ENCODE measurements around the gene C2orf76. TPM values are rescaled to one million over a fixed set of nuclear protein-coding genes. Genes with fewer than 3 reads are reported as not detected.

The C2orf76 gene
- total RNA-seq, 1 experiment from 2014 or later: 5.7 TPM

DNA sequence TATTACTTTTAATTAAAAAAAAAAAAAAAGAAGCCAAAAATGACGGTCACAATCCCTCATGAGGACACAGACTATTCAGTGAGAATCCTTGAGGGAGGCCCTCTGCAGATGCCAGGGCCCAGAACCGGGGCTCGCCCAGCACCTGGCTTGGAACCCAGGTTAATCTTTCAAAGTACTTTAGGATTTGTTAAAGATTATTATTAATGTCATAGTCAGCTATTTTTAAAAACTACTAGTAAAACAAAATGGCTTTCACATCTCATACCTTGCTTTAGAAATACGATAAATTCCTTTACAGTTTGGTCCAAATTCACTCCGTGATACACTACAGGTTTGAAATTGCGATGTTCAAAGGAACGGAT is 27.1 kb downstream of the C2orf76 start:
- Histone ChIP-seq H3K27me3 (ENCODE audit: insufficient read depth, low read length) (no peaks in the 10 kb centered on the region), H2BK120ac (ENCODE audit: low read depth, low read length, poor library complexity, severe bottlenecking) (no peak overlapping the region), H3K4ac (ENCODE audit: low read depth, low read length) (no peak overlapping the region), H4K8ac (replicated peaks; ENCODE audit: insufficient read length, low read depth, low read length) (no peak overlapping the region), H2BK15ac (ENCODE audit: low read depth, low read length) (no peak overlapping the region), H4K5ac (ENCODE audit: insufficient read length, low read depth, low read length) (no peak overlapping the region), H3K18ac (ENCODE audit: insufficient read length, low read depth, low read length) (no peak overlapping the region), H2BK5ac (ENCODE audit: insufficient read length, low read length) (no peak overlapping the region), H3K9ac (ENCODE audit: extremely low read depth, insufficient read length, low read length) (no peak overlapping the region), H3K14ac (ENCODE audit: insufficient read depth, low read length) (no peak overlapping the region), H2AFZ (ENCODE audit: low read length) (no peak overlapping the region), H3K79me2 (ENCODE audit: insufficient read depth, low read length) (no peaks in the 10 kb centered on the region), H3K4me2 (ENCODE audit: insufficient read depth, insufficient read length, low read length) (no peak overlapping the region), H3K23me2 (ENCODE audit: insufficient read length, low read depth, low read length, poor library complexity, severe bottlenecking) (no peaks in the 10 kb centered on the region), H3K4me1 (ENCODE audit: insufficient read depth, low read length) (no peaks in the 10 kb centered on the region), H2BK20ac (ENCODE audit: low read depth, low read length, poor library complexity, severe bottlenecking) (no peak overlapping the region), H2BK12ac (ENCODE audit: insufficient read length, low read depth, low read length) (no peak overlapping the region), H2AK5ac (ENCODE audit: insufficient read length, low read length) (no peak overlapping the region), H4K91ac (ENCODE audit: insufficient read length, low read depth, low read length) (no peak overlapping the region), H3K23ac (ENCODE audit: insufficient read length, low read depth, low read length) (no peak overlapping the region), H3K9me3 (ENCODE audit: control insufficient read depth, low read depth, low read length) (no peaks in the 10 kb centered on the region), H3K56ac (ENCODE audit: insufficient read length, low read depth, low read length) (no peak overlapping the region), H3K79me1 (ENCODE audit: insufficient read depth, low read depth, low read length, poor library complexity, severe bottlenecking) (no peaks in the 10 kb centered on the region), H3T11ph (ENCODE audit: low read length) (no peak overlapping the region), H3K27ac (ENCODE audit: insufficient read length, low read depth, low read length) (no peak overlapping the region), H4K20me1 (ENCODE audit: control insufficient read depth, insufficient read depth, insufficient read length) (no peaks in the 10 kb centered on the region)
- WGBS (ENCODE audit: extremely low coverage, insufficient read length, low lambda C conversion rate): no CpG with 5 or more reads among the region's 7 CpGs
- no peak for TF ChIP-seq CTCF (conservative IDR thresholded peaks at IDR 0.05)
- Mint-ChIP-seq H3K27me3 (ENCODE audit: low read depth) (no peaks in the 10 kb centered on the region), H3K4me1 (no peaks in the 10 kb centered on the region), H3K36me3 (ENCODE audit: insufficient read depth in 1 of 3, low read depth in 3 of 3) (no peaks in the 10 kb centered on the region), H3K4me3 (no peak overlapping the region), H3K9me3 (no peaks in the 10 kb centered on the region), H3K27ac (no peak overlapping the region; a peak in 1 of 7 replicates)
- no peak for DNase-seq

Measured in H9 (cell line).